ENCODE data around the gene SCCPDH.

GRCh38 chr1:246679794-246680177 lies 44.4 kb upstream of the SCCPDH start:
- TF ChIP-seq POLR2A (IDR thresholded peaks at IDR 0.05) = no peak
- no peak for TF ChIP-seq CTCF (IDR thresholded peaks at IDR 0.05)

Measured in testis (tissue), 2 donors.